ENCODE data around the gene HECTD1. TPM values are rescaled to one million over a fixed set of nuclear protein-coding genes. Genes with fewer than 3 reads are reported as not detected.

HECTD1 gene
- total RNA-seq, 1 donor, result 246 TPM

DNA sequence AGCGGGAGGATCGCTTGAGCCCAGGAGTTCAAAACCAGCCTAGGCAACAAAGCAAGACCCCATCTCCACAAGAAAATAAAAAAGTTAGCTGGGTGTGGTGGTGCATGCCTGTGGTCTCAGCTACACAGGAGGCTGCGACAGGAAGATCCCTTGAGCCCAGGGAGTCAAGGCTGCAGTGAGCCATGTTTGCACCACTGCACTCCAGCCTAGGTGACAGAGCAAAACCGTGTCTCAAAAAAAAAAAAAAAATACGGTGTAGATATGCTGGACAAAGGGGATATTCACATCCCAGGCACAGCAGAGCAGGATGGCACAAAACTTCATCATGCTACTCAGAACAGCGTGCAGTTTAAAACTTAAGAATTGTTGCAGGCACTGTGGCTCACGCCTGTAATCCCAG lies 156.6 kb downstream of the HECTD1 start:
- Histone ChIP-seq H4K20me1 (ENCODE audit: insufficient read depth, low read length) (no peaks in the 10 kb centered on the region), H3K27ac (ENCODE audit: low read depth, low read length) (no peak overlapping the region), H3K36me3 (ENCODE audit: insufficient read depth, low read length) (no peaks in the 10 kb centered on the region), H3K4me2 (ENCODE audit: insufficient read depth, low read length) (no peak overlapping the region), H3K27me3 (ENCODE audit: insufficient read depth, low read length) (no peaks in the 10 kb centered on the region), H3K4me3 (ENCODE audit: insufficient read depth, low read length) (no peak overlapping the region), H3K79me2 (ENCODE audit: insufficient read depth, low read length) (no peaks in the 10 kb centered on the region), H2AFZ (ENCODE audit: low read length) (no peak overlapping the region), H3K4me1 (ENCODE audit: insufficient read depth, low read length) (peaks cover 2% of the 10 kb centered on the region), H3K9me3 (ENCODE audit: low read depth, low read length) (no peaks in the 10 kb centered on the region)
- no peak for DNase-seq (ENCODE audit: insufficient read length, low spot score, missing footprints)
- no peak for TF ChIP-seq CTCF (IDR thresholded peaks at IDR 0.05; ENCODE audit: extremely low read depth, low read depth, low read length)

Small RNA genes lying within 50 kb of the gene (small RNA-seq; reads per million reads assigned to genes)
- gene RF00019 (not detected), gene RNU6-541P (not detected)

Other genes starting within 250 kb of the HECTD1 start
- 5.4 and 7.4 TPM in 2 replicates for gene AP4S1, start 182.1 kb downstream of the HECTD1 start, total RNA-seq
- gene STRN3, start 181.4 kb downstream of the HECTD1 start, total RNA-seq, result 45.1 and 55.7 TPM in 2 replicates
- gene HEATR5A, start 212.8 kb upstream of the HECTD1 start, total RNA-seq, result 38.3 and 46.0 TPM in 2 replicates
- gene DTD2, start 249.7 kb upstream of the HECTD1 start, total RNA-seq, result 46.0 and 64.1 TPM in 2 replicates

Measured in osteoblast (primary cell).